GM15510 (cell line): ENCODE results near the gene ZNF827.

Experiments
- POLR2A ChIP-seq: IDR thresholded peaks from 3 replicates; pipeline ENCODE4 v1.6.1; 2011; ENCODE audit warnings: borderline replicate concordance; ENCODE audit not compliant: insufficient read length; ENCODE audit errors: extremely low read depth

The ZNF827 gene

GRCh38 chr4:145732001-145732815 lies 206.4 kb downstream of the ZNF827 start:
- no peak for TF ChIP-seq POLR2A

GRCh38 chr4:145731028-145731427 lies 207.6 kb downstream of the ZNF827 start:
- no peak for TF ChIP-seq POLR2A

- TF ChIP-seq POLR2A: no peak
Measured at GRCh38 chr4:145730026-145730425, 208.6 kb downstream of the ZNF827 start.

GRCh38 chr4:145723336-145723735 lies 215.3 kb downstream of the ZNF827 start:
- no peak for TF ChIP-seq POLR2A

GRCh38 chr4:145722561-145722960 lies 216.1 kb downstream of the ZNF827 start:
- TF ChIP-seq POLR2A: no peak

GRCh38 chr4:145720656-145721055 lies 218.0 kb downstream of the ZNF827 start:
- TF ChIP-seq POLR2A: no peak

- TF ChIP-seq POLR2A: no peak
Measured at GRCh38 chr4:145719752-145720624, 218.6 kb downstream of the ZNF827 start.

- TF ChIP-seq POLR2A: no peak
Measured at GRCh38 chr4:145716661-145717200, 221.9 kb downstream of the ZNF827 start.

GRCh38 chr4:145716200-145716599 lies 222.4 kb downstream of the ZNF827 start:
- TF ChIP-seq POLR2A: no peak

GRCh38 chr4:145709843-145710242 lies 228.8 kb downstream of the ZNF827 start:
- no peak for TF ChIP-seq POLR2A

GRCh38 chr4:145709336-145709735 lies 229.3 kb downstream of the ZNF827 start:
- TF ChIP-seq POLR2A: no peak
